PC-3 (cell line): ENCODE measurements around the gene TNNT1.

Experiments used
- EZH2 ChIP-seq: fragments of 300-600 bp; sonication (generic); IDR thresholded peaks from one replicate; pipeline ENCODE4 v1.6.1; 2017; ENCODE audit warnings: antibody characterized with exemption, mild to moderate bottlenecking, low read length; ENCODE audit not compliant: unreplicated experiment
- EZH2phosphoT487 ChIP-seq: fragments of 300-600 bp; sonication (generic); IDR thresholded peaks from 2 replicates; pipeline ENCODE4 v1.6.1; 2018; ENCODE audit warnings: mild to moderate bottlenecking, antibody characterized with exemption, low read length, borderline replicate concordance
- TF ChIP-seq, protein P1 (sequence below): fragments of 300-600 bp; sonication (generic); conservative IDR thresholded peaks from 2 replicates; pipeline ENCODE4 v1.5.1; 2017; ENCODE audit warnings: antibody characterized with exemption, low read depth, mild to moderate bottlenecking, low read length

DNA sequence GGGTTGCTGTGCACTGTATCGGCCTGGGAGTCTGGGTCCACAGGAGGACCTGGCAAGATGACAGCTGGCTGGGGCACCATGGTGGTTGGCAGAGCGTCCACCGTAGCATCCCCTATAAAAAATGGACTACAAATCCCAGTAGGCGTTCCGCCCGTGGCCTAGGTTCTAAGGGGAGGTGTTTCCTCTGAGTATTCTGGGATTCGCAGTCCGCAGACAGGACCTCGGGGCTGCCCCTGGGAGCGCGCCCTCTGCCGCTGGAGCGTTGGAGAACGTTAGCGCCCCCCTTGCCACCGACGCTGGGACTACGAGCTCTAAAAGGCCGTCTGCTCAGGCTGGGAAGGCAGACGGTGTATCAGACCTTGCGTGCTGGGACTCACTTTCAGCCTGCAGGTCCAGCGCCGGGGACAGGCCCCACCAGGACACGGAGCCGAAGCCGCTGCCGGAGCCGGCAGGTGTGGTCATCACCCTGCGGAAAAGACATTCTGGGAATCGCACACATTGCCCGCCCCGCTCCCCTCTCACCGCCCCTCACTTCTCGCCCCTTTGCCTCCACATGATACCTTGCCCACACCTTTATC is 17.0 kb upstream of the TNNT1 start:
- TF ChIP-seq, protein P1, sequence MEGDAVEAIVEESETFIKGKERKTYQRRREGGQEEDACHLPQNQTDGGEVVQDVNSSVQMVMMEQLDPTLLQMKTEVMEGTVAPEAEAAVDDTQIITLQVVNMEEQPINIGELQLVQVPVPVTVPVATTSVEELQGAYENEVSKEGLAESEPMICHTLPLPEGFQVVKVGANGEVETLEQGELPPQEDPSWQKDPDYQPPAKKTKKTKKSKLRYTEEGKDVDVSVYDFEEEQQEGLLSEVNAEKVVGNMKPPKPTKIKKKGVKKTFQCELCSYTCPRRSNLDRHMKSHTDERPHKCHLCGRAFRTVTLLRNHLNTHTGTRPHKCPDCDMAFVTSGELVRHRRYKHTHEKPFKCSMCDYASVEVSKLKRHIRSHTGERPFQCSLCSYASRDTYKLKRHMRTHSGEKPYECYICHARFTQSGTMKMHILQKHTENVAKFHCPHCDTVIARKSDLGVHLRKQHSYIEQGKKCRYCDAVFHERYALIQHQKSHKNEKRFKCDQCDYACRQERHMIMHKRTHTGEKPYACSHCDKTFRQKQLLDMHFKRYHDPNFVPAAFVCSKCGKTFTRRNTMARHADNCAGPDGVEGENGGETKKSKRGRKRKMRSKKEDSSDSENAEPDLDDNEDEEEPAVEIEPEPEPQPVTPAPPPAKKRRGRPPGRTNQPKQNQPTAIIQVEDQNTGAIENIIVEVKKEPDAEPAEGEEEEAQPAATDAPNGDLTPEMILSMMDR: peak; percentile 98
- no peak for TF ChIP-seq EZH2phosphoT487
- TF ChIP-seq EZH2: no peak
